H1 (cell line): ENCODE results near the gene PNCK. TPM values are rescaled to one million over a fixed set of nuclear protein-coding genes. Genes with fewer than 3 reads are reported as not detected.

ENCODE experiments used
- CTCF ChIA-PET: fragments of 300-600 bp; sonication (Branson Sonifier 250); formaldehyde crosslinking; loops from one replicate; lab custom pipeline; 2021; ENCODE audit not compliant: partially characterized antibody; lab: Charles Lee
- POLR2A ChIA-PET: fragments of 300-600 bp; sonication (Branson Sonifier 250); formaldehyde crosslinking; loops from one replicate; lab custom pipeline; 2021; ENCODE audit warnings: inconsistent platforms; ENCODE audit not compliant: partially characterized antibody; lab: Charles Lee
- DNase-seq, 2 experiments: peaks; one replicate each; pipeline versions ENCODE4 v3.0.0 to v3.0.0-alpha.2; 2010 to 2022; ENCODE audit warnings: low spot score in 2 of 2, low read depth in 1 of 2, mixed read lengths in 1 of 2
- FAIRE-seq: peaks from 2 replicates; lab custom pipeline; 2011; peaks lifted over from hg19 to GRCh38; lab: Jason Lieb, UNC
- H2AFZ ChIP-seq: 2 replicates; pipeline ENCODE4 v1.8.1; 2012; ENCODE audit warnings: low read length, inconsistent platforms
- H2AK5ac ChIP-seq: 2 replicates; pipeline ENCODE4 v1.6.1; 2013; ENCODE audit warnings: low read depth, low read length
- H2BK120ac ChIP-seq: replicated peaks from 2 replicates; pipeline ENCODE3; 2013; ENCODE audit warnings: low read depth, low read length, inconsistent platforms
- H2BK12ac ChIP-seq: 2 replicates; pipeline ENCODE4 v1.6.1; 2013; ENCODE audit warnings: low read depth, low read length
- H2BK15ac ChIP-seq: 2 replicates; pipeline ENCODE4 v1.6.1; 2013; ENCODE audit warnings: low read length
- H2BK20ac ChIP-seq: 2 replicates; pipeline ENCODE4 v1.6.1; 2013; ENCODE audit warnings: low read length
- H2BK5ac ChIP-seq: 2 replicates; pipeline ENCODE4 v1.6.1; 2013; ENCODE audit warnings: low read depth, low read length
- H3K14ac ChIP-seq: 2 replicates; pipeline ENCODE4 v1.6.1; 2013; ENCODE audit warnings: inconsistent platforms; ENCODE audit not compliant: insufficient read length
- H3K18ac ChIP-seq: 2 replicates; pipeline ENCODE4 v1.6.1; 2013; ENCODE audit warnings: low read length; ENCODE audit errors: extremely low read depth
- H3K23ac ChIP-seq: 2 replicates; pipeline ENCODE4 v1.6.1; 2013; ENCODE audit warnings: inconsistent platforms; ENCODE audit not compliant: insufficient read length
- H3K23me2 ChIP-seq: 2 replicates; pipeline ENCODE4 v1.6.1; 2013; ENCODE audit warnings: low read depth, low read length
- H3K27ac ChIP-seq: 2 replicates; pipeline ENCODE4 v1.6.1; 2011; ENCODE audit warnings: low read depth, low read length, inconsistent platforms
- H3K27me3 ChIP-seq, 4 experiments: replicated peaks in 1 of 4; 1 replicate in 1 of 4; 2 replicates in 3 of 4; pipeline versions ENCODE4 v1.6.1 to v1.8.1; 2011 to 2013; ENCODE audit warnings: low read length in 3 of 4, mild to moderate bottlenecking in 3 of 4, inconsistent platforms in 2 of 4, mixed read lengths in 2 of 4, moderate library complexity in 1 of 4; ENCODE audit not compliant: control insufficient read depth in 3 of 4, insufficient read depth in 3 of 4; ENCODE audit errors: extremely low read depth in 1 of 4
- H3K36me3 ChIP-seq, 4 experiments: 2 replicates each; pipeline versions ENCODE4 v1.6.1 to v1.8.1; 2011 to 2013; ENCODE audit warnings: mild to moderate bottlenecking in 4 of 4, low read length in 3 of 4, moderate library complexity in 2 of 4, control low read depth in 1 of 4, inconsistent platforms in 1 of 4; ENCODE audit not compliant: insufficient read depth in 4 of 4, control insufficient read depth in 2 of 4
- H3K4ac ChIP-seq: replicated peaks from 2 replicates; pipeline ENCODE3; 2013; ENCODE audit warnings: low read length, low read depth, mixed read lengths, inconsistent platforms; ENCODE audit not compliant: insufficient read length
- H3K4me1 ChIP-seq, 4 experiments: replicated peaks in 1 of 4; 1 replicate in 1 of 4; 2 replicates in 3 of 4; pipeline versions ENCODE4 v1.6.1 to v1.8.1; 2011 to 2013; ENCODE audit warnings: low read length in 3 of 4, inconsistent platforms in 2 of 4, mixed read lengths in 1 of 4; ENCODE audit not compliant: insufficient read depth in 4 of 4, control insufficient read depth in 3 of 4
- H3K4me2 ChIP-seq, 2 experiments: 2 replicates each; pipeline versions ENCODE4 v1.6.1 to v1.8.1; 2011 to 2013; ENCODE audit warnings: low read depth in 2 of 2, low read length in 2 of 2, control low read depth in 1 of 2, inconsistent platforms in 1 of 2, mild to moderate bottlenecking in 1 of 2; ENCODE audit not compliant: insufficient read depth in 1 of 2
- H3K4me3 ChIP-seq, 4 experiments: fragments of 200-600, 300-600 bp in 1 of 4; sonication (generic), shearing (Covaris generic), sonication (Bioruptor Twin) in 1 of 4; 2 replicates each; pipeline versions ENCODE4 v1.5.1 to v1.8.1; 2011 to 2016; ENCODE audit warnings: low read length in 4 of 4, low read depth in 3 of 4, control low read depth in 2 of 4, inconsistent platforms in 2 of 4, mild to moderate bottlenecking in 2 of 4, mixed read lengths in 1 of 4, moderate library complexity in 1 of 4; ENCODE audit not compliant: insufficient read depth in 2 of 4; ENCODE audit errors: extremely low read depth in 1 of 4
- H3K56ac ChIP-seq: replicated peaks from 2 replicates; pipeline ENCODE3; 2013; ENCODE audit warnings: low read depth, mild to moderate bottlenecking, mixed read lengths, low read length, inconsistent platforms; ENCODE audit not compliant: insufficient read length
- H3K79me1 ChIP-seq: 2 replicates; pipeline ENCODE4 v1.6.1; 2013; ENCODE audit warnings: low read depth, low read length, control low read depth
- H3K79me2 ChIP-seq, 2 experiments: 2 replicates each; pipeline versions ENCODE4 v1.6.1 to v1.8.1; 2012 to 2013; ENCODE audit warnings: low read length in 2 of 2, mild to moderate bottlenecking in 2 of 2, inconsistent platforms in 1 of 2; ENCODE audit not compliant: insufficient read depth in 2 of 2, control insufficient read depth in 1 of 2
- H3K9ac ChIP-seq, 4 experiments: replicated peaks in 1 of 4; 1 replicate in 1 of 4; 2 replicates in 3 of 4; pipeline versions ENCODE4 v1.6.1 to v1.8.1; 2011 to 2013; ENCODE audit warnings: low read depth in 3 of 4, low read length in 3 of 4, control low read depth in 2 of 4, mild to moderate bottlenecking in 2 of 4, moderate library complexity in 2 of 4, inconsistent platforms in 1 of 4; ENCODE audit errors: extremely low read depth in 1 of 4
- H3K9me3 ChIP-seq, 2 experiments: 2 replicates each; pipeline versions ENCODE4 v1.6.1 to v1.8.1; 2012 to 2013; ENCODE audit warnings: mild to moderate bottlenecking in 2 of 2, moderate library complexity in 2 of 2, control low read depth in 1 of 2, inconsistent platforms in 1 of 2, low read depth in 1 of 2, low read length in 1 of 2, mixed read lengths in 1 of 2; ENCODE audit not compliant: insufficient read depth in 2 of 2
- H4K20me1 ChIP-seq, 2 experiments: replicated peaks in 1 of 2; 2 replicates each; pipeline versions ENCODE3 to v1.8.1; 2011 to 2013; ENCODE audit warnings: inconsistent platforms in 2 of 2, low read length in 2 of 2, mild to moderate bottlenecking in 1 of 2; ENCODE audit not compliant: insufficient read depth in 2 of 2, control insufficient read depth in 1 of 2
- H4K5ac ChIP-seq: 2 replicates; pipeline ENCODE4 v1.6.1; 2013; ENCODE audit warnings: low read length, low read depth, mixed read lengths, inconsistent platforms; ENCODE audit not compliant: insufficient read length
- H4K8ac ChIP-seq: 2 replicates; pipeline ENCODE4 v1.8.0; 2013; ENCODE audit warnings: mild to moderate bottlenecking, moderate library complexity, low read length, inconsistent platforms; ENCODE audit not compliant: insufficient read depth; ENCODE audit errors: extremely low read depth
- H4K91ac ChIP-seq: replicated peaks from 2 replicates; pipeline ENCODE3; 2013; ENCODE audit warnings: low read length, mixed read lengths, inconsistent platforms; ENCODE audit not compliant: insufficient read length
- BRCA1 ChIP-seq: IDR thresholded peaks from 2 replicates; pipeline ENCODE4 v1.6.1; 2012; ENCODE audit warnings: low read depth, low read length, improper control_type of control experiment
- EZH2 ChIP-seq: fragments of 200-600 bp; sonication (generic); IDR thresholded peaks from 2 replicates; pipeline ENCODE4 v1.7.1; 2012; ENCODE audit warnings: low read depth, mild to moderate bottlenecking, moderate library complexity, low read length, inconsistent platforms; ENCODE audit not compliant: severe bottlenecking
- KDM4A ChIP-seq: IDR thresholded peaks from one replicate; pipeline ENCODE4 v1.7.1; 2012; ENCODE audit warnings: low read depth, mild to moderate bottlenecking, moderate library complexity, low read length, inconsistent platforms; ENCODE audit not compliant: severe bottlenecking
- NANOG ChIP-seq: IDR thresholded peaks from 2 replicates; pipeline ENCODE4 v1.6.1; 2011; ENCODE audit warnings: low read length, low read depth, mild to moderate bottlenecking, inconsistent platforms; ENCODE audit not compliant: insufficient read depth, poor library complexity, severe bottlenecking
- POLR2A ChIP-seq, 2 experiments: IDR thresholded peaks; 1 replicate in 1 of 2; 2 replicates in 1 of 2; pipeline ENCODE4 v1.6.1; 2011; ENCODE audit warnings: low read depth in 2 of 2, low read length in 2 of 2, mild to moderate bottlenecking in 2 of 2; ENCODE audit errors: control extremely low read depth in 1 of 2
- WGBS, 2 experiments: shearing (Covaris generic) in 1 of 2; methylation state at CpG; one replicate each; pipeline versions ENCODE4 v1.1.6 to v1.1.7; 2013 to 2015; ENCODE audit warnings: low lambda C conversion rate in 2 of 2, mixed read lengths in 2 of 2, inconsistent platforms in 1 of 2, low coverage in 1 of 2, missing lambda C conversion rate in 1 of 2; ENCODE audit not compliant: insufficient replicate concordance in 2 of 2, insufficient coverage in 1 of 2, insufficient read length in 1 of 2; ENCODE audit errors: extremely low coverage in 1 of 2, missing lambda C conversion rate in 1 of 2; 5-methylcytosine and 5-hydroxymethylcytosine counted together
- polyA plus RNA-seq, 7 experiments: library from polyadenylated mRNA; depleted of rRNA in 3 of 7; stranded (reverse) in 5 of 7; unstranded in 2 of 7; fragments of >200 nt in 5 of 7; fragments of 200-250 nt in 2 of 7; gene quantifications; 1 replicate in 5 of 7; 2 replicates in 1 of 7; 4 replicates in 1 of 7; pipeline versions ENCODE4 v1.2.1 to v1.2.3, GENCODE V29; 2011 to 2013; ENCODE audit warnings: missing spikeins in 2 of 7, mixed read lengths in 2 of 7
- total RNA-seq: library from RNA; stranded (reverse); fragmentation: NEBNext Ultra II Directional; extraction: Animal tissue kit (Norgen Biotek cat#: 25700); gene quantifications from 2 replicates; pipeline ENCODE4 v1.2.1, GENCODE V29; 2021

The PNCK gene
- total and polyA plus RNA-seq, 2 of the 8 experiments (the other 6 are each of a cell fraction or from before 2014, with no cell fraction given), result 6.2 to 6.3 TPM

- no peak overlapping the region for H3K9ac ChIP-seq
- FAIRE-seq (no peak), DNase-seq (no peak)
- TF ChIP-seq EZH2 (no peak), BRCA1 (no peak), NANOG (no peak), KDM4A (no peak), POLR2A (IDR thresholded peaks at IDR 0.05; ENCODE audit: control extremely low read depth in 1 of 2, low read depth in 2 of 2, low read length in 2 of 2) (no peak)
- H3K18ac ChIP-seq, result no peak overlapping the region
- no peak overlapping the region for H2AFZ ChIP-seq
- H3K23ac ChIP-seq, result no peak overlapping the region
- no peaks in the 10 kb centered on the region for H4K20me1 ChIP-seq
- ChIA-PET CTCF (interaction anchor here (1.4 to 3.9 kb wide), 3 partner anchors 16 to 94 kb away, joined by 3 to 10 read pairs (median 5); partner anchors contain the start of gene SLC6A8), POLR2A (no interaction called here)
- H3K4ac ChIP-seq, result no peak overlapping the region
- H4K91ac ChIP-seq, result no peak overlapping the region
- H2BK120ac ChIP-seq, result no peak overlapping the region
- H3K79me1 ChIP-seq, result no peaks in the 10 kb centered on the region
- 98% methylated on average over 7 of the region's 16 CpGs; no CpG with 5 or more reads in 1 of the 2 experiments for WGBS, 2 experiments
- H3K56ac ChIP-seq, result no peak overlapping the region
- H3K4me1 ChIP-seq, result no peaks in the 10 kb centered on the region; a peak in 1 of 7 replicates
- no peaks in the 10 kb centered on the region for H3K9me3 ChIP-seq
- no peak overlapping the region for H3K27ac ChIP-seq
- H4K8ac ChIP-seq, result no peak overlapping the region
- H2BK5ac ChIP-seq, result no peak overlapping the region
- H2BK20ac ChIP-seq, result no peak overlapping the region
- no peak overlapping the region for H3K4me2 ChIP-seq
- no peak overlapping the region for H2BK12ac ChIP-seq
- no peak overlapping the region for H2BK15ac ChIP-seq
- no peaks in the 10 kb centered on the region for H3K23me2 ChIP-seq
- no peaks in the 10 kb centered on the region for H3K27me3 ChIP-seq
- H2AK5ac ChIP-seq, result no peak overlapping the region
- H3K79me2 ChIP-seq, result no peaks in the 10 kb centered on the region
- H4K5ac ChIP-seq, result no peak overlapping the region
- H3K4me3 ChIP-seq, result no peak overlapping the region
- H3K14ac ChIP-seq, result no peak overlapping the region
- H3K36me3 ChIP-seq, result peaks cover 0 to 23% (median 4%) of the 10 kb centered on the region in 4 experiments; a peak in 6 of 8 replicates
These were observed 29.4 kb upstream of the PNCK start for GRCh38 chrX:153703036-153703370.
